GM12878 (cell line): ENCODE data around the gene SP100. TPM values are rescaled to one million over a fixed set of nuclear protein-coding genes. Genes with fewer than 3 reads are reported as not detected.

Experiments used
- ATAC-seq: fragments of 200-7000 bp; cut with Tn5 transposase; 3 replicates; pipeline ENCODE4 v1.9.1; 2020; ENCODE audit warnings: mild to moderate bottlenecking, moderate library complexity
- BruUV-seq: library from RNA; stranded (reverse); fragments of 400-500 nt; replicated peaks from 2 replicates; lab custom pipeline; 2021; lab: Mats Ljungman, UMichigan
- CTCF ChIA-PET: fragments of 300-600 bp; sonication (Branson Sonifier 250); formaldehyde crosslinking; extraction: SDS; loops from one replicate; lab custom pipeline; 2021; ENCODE audit warnings: inconsistent platforms; lab: Yijun Ruan, JAX
- POLR2A ChIA-PET: fragments of 350-600 bp; formaldehyde crosslinking; extraction: SDS; loops from one replicate; lab custom pipeline; 2021; ENCODE audit warnings: inconsistent platforms; lab: Charles Lee
- RAD21 ChIA-PET: fragments of 300-600 bp; sonication (Branson Sonifier 250); formaldehyde crosslinking; loops from one replicate; lab custom pipeline; 2023; ENCODE audit warnings: antibody characterized with exemption; ENCODE audit not compliant: unreplicated experiment; lab: Charles Lee
- SMC1A ChIA-PET: fragments of 300-600 bp; sonication (Branson Sonifier 250); formaldehyde crosslinking; loops from one replicate; lab custom pipeline; 2023; ENCODE audit not compliant: unreplicated experiment, uncharacterized antibody; lab: Charles Lee
- DNase-seq: peaks from one replicate; pipeline ENCODE4 v3.0.0-alpha.2; 2011; ENCODE audit warnings: low read depth, low spot score
- FAIRE-seq: peaks from 3 replicates; lab custom pipeline; 2011; peaks lifted over from hg19 to GRCh38; lab: Jason Lieb, UNC
- H2AFZ ChIP-seq: 2 replicates; pipeline ENCODE4 v1.6.0; 2011; ENCODE audit warnings: low read depth, low read length, control low read depth; ENCODE audit not compliant: control insufficient read depth
- H3K27ac ChIP-seq: 2 replicates; pipeline ENCODE4 v1.5.1; 2011; ENCODE audit warnings: control low read depth; ENCODE audit not compliant: control insufficient read depth, insufficient read depth
- H3K27me3 ChIP-seq, 2 experiments: replicated peaks in 1 of 2; 2 replicates each; pipeline versions ENCODE4 v1.6.0 to v1.6.1; 2011; ENCODE audit warnings: low read length in 1 of 2; ENCODE audit not compliant: control insufficient read depth in 2 of 2, insufficient read depth in 2 of 2
- H3K36me3 ChIP-seq, 2 experiments: 2 replicates each; pipeline ENCODE4 v1.5.1; 2011; ENCODE audit warnings: low read length in 1 of 2; ENCODE audit not compliant: control insufficient read depth in 2 of 2, insufficient read depth in 2 of 2
- H3K4me1 ChIP-seq: 2 replicates; pipeline ENCODE4 v1.6.1; 2011; ENCODE audit warnings: mild to moderate bottlenecking, low read length, moderate library complexity, mixed read lengths; ENCODE audit not compliant: control insufficient read depth, insufficient read depth
- H3K4me2 ChIP-seq: 2 replicates; pipeline ENCODE4 v1.6.0; 2011; ENCODE audit warnings: control low read depth; ENCODE audit not compliant: control insufficient read depth, insufficient read depth
- H3K4me3 ChIP-seq: fragments of 200-600 bp; sonication (generic); 2 replicates; pipeline ENCODE4 v1.5.1; 2016
- H3K79me2 ChIP-seq: 2 replicates; pipeline ENCODE4 v1.6.0; 2011; ENCODE audit warnings: low read length; ENCODE audit not compliant: control insufficient read depth, insufficient read depth
- H3K9ac ChIP-seq: 2 replicates; pipeline ENCODE4 v1.8.0; 2011; ENCODE audit warnings: low read length, control low read depth, mixed read lengths; ENCODE audit not compliant: control insufficient read depth, insufficient read depth
- H3K9me3 ChIP-seq: replicated peaks from 3 replicates; pipeline ENCODE4 v1.5.1; 2011; ENCODE audit warnings: mild to moderate bottlenecking, low read length; ENCODE audit not compliant: control insufficient read depth, insufficient read depth
- H4K20me1 ChIP-seq: 2 replicates; pipeline ENCODE4 v1.6.0; 2011; ENCODE audit not compliant: control insufficient read depth, insufficient read depth
- CHD1 ChIP-seq: IDR thresholded peaks from 2 replicates; pipeline ENCODE4 v1.6.1; 2012; ENCODE audit warnings: low read depth, low read length, improper control_type of control experiment
- CHD2 ChIP-seq: IDR thresholded peaks from 2 replicates; pipeline ENCODE4 v1.6.1; 2011; ENCODE audit warnings: low read depth, low read length, improper control_type of control experiment, borderline replicate concordance
- DPF2 ChIP-seq: fragments of 450-650 bp; IDR thresholded peaks from 2 replicates; pipeline ENCODE4 v1.6.1; 2017; ENCODE audit warnings: mild to moderate bottlenecking
- HDAC2 ChIP-seq: fragments of 200-600 bp; sonication (generic); IDR thresholded peaks from 2 replicates; pipeline ENCODE4 v1.6.1; 2017
- MYC ChIP-seq: IDR thresholded peaks from 2 replicates; pipeline ENCODE4 v1.6.1; 2011; ENCODE audit warnings: mild to moderate bottlenecking, low read length, moderate library complexity, inconsistent platforms; ENCODE audit not compliant: insufficient read depth, insufficient replicate concordance, insufficient read length, severe bottlenecking
- NFXL1 ChIP-seq: fragments of 450-650 bp; IDR thresholded peaks from 2 replicates; pipeline ENCODE4 v1.6.1; 2017; ENCODE audit warnings: antibody characterized with exemption, mild to moderate bottlenecking, borderline replicate concordance
- PAX5 ChIP-seq: IDR thresholded peaks from 2 replicates; pipeline ENCODE4 v1.6.1; 2011; ENCODE audit warnings: low read depth, low read length, borderline replicate concordance
- RAD21 ChIP-seq: IDR thresholded peaks from 2 replicates; pipeline ENCODE4 v1.6.1; 2011; ENCODE audit warnings: mild to moderate bottlenecking, low read depth, low read length, moderate library complexity; ENCODE audit not compliant: insufficient read depth
- SIX5 ChIP-seq: IDR thresholded peaks from 2 replicates; pipeline ENCODE4 v1.6.1; 2011; ENCODE audit warnings: mild to moderate bottlenecking, low read depth, low read length, moderate library complexity; ENCODE audit not compliant: severe bottlenecking
- STAT1 ChIP-seq: fragments of 450-650 bp; conservative IDR thresholded peaks from 2 replicates; pipeline ENCODE4 v1.6.1; 2014; ENCODE audit warnings: antibody characterized with exemption, mild to moderate bottlenecking
- SUZ12 ChIP-seq: fragments of 200-600 bp; sonication (generic); IDR thresholded peaks from one replicate; pipeline ENCODE4 v1.6.1; 2018; ENCODE audit warnings: antibody characterized with exemption, mild to moderate bottlenecking; ENCODE audit not compliant: unreplicated experiment
- ZBED1 ChIP-seq: IDR thresholded peaks from 2 replicates; pipeline ENCODE4 v1.6.1; 2016; ENCODE audit warnings: borderline replicate concordance
- ZZZ3 ChIP-seq: IDR thresholded peaks from 2 replicates; pipeline ENCODE4 v1.6.1; 2011; ENCODE audit warnings: low read depth; ENCODE audit not compliant: control insufficient read depth, insufficient read length
- WGBS: methylation state at CpG from one replicate; pipeline ENCODE4 v1.1.6; 2016; ENCODE audit warnings: low lambda C conversion rate; ENCODE audit not compliant: insufficient replicate concordance, insufficient coverage; ENCODE audit errors: missing lambda C conversion rate; 5-methylcytosine and 5-hydroxymethylcytosine counted together
- in situ Hi-C: fragments of 300-500 bp; cut with MboI; formaldehyde crosslinking; loops from 9 replicates; pipeline ENCODE4 v1.14.3; 2018; ENCODE audit warnings: mixed read lengths
- intact Hi-C: fragments of 100-400 bp; cut with micrococcal nuclease; formaldehyde crosslinking; loops from one replicate; pipeline ENCODE4 v1.14.2; 2022; ENCODE audit not compliant: unreplicated experiment
- polyA plus RNA-seq, 11 experiments: library from polyadenylated mRNA; depleted of rRNA in 4 of 11; unstranded in 6 of 11; stranded (reverse) in 5 of 11; fragments of >200 nt; fragmentation: Nextera tagmentation in 4 of 11; fragmentation: Illumina TruSeq in 1 of 11; extraction: Ambion mirVana in 4 of 11; extraction: Trizol in 1 of 11; gene quantifications; 1 replicate in 1 of 11; 2 replicates in 10 of 11; pipeline versions ENCODE4 v1.2.1 to v1.2.3, GENCODE V29; 2011 to 2016; ENCODE audit warnings: inconsistent platforms in 2 of 11, missing spikeins in 2 of 11, low read depth in 1 of 11
- total RNA-seq, 4 experiments: library from RNA; depleted of rRNA in 3 of 4; stranded (reverse); fragments of >200 nt in 3 of 4; fragmentation: Illumina TruSeq in 1 of 4; extraction: Trizol in 1 of 4; gene quantifications; 2 replicates each; pipeline versions ENCODE4 v1.2.1 to v1.2.3, GENCODE V29; 2013 to 2021
- TF ChIP-seq, protein P1 (sequence below): IDR thresholded peaks from 2 replicates; pipeline ENCODE4 v1.6.1; 2012; ENCODE audit warnings: low read depth, low read length, improper control_type of control experiment

Gene SP100
- total and polyA plus RNA-seq, 10 of the 15 experiments (the other 5 are each of a cell fraction or from before 2014, with no cell fraction given), result 109 to 239 (median 180) TPM

DNA sequence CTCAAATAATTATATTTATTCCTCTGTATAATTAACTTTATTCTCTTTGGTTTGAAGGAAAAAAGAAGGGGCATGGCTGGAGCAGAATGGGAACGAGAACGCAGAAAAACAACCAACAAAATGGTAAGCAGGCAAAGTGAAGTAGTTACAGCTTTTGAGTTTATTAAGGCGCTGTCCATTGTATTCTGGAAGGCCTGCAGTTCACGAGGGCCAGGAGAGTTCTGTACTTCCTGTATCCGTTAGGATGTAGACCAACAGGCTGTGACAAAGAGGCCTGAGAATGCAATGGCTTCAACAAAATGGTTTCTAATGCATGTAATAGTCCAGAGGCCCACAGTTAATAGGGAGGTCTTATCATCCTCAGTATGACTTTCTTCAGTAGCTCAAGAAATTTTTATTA, 32.5 kb upstream of the SP100 start (continued):
- TF ChIP-seq MYC, result no peak
- TF ChIP-seq, protein P1, sequence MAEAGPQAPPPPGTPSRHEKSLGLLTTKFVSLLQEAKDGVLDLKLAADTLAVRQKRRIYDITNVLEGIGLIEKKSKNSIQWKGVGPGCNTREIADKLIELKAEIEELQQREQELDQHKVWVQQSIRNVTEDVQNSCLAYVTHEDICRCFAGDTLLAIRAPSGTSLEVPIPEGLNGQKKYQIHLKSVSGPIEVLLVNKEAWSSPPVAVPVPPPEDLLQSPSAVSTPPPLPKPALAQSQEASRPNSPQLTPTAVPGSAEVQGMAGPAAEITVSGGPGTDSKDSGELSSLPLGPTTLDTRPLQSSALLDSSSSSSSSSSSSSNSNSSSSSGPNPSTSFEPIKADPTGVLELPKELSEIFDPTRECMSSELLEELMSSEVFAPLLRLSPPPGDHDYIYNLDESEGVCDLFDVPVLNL, result no peak

DNA sequence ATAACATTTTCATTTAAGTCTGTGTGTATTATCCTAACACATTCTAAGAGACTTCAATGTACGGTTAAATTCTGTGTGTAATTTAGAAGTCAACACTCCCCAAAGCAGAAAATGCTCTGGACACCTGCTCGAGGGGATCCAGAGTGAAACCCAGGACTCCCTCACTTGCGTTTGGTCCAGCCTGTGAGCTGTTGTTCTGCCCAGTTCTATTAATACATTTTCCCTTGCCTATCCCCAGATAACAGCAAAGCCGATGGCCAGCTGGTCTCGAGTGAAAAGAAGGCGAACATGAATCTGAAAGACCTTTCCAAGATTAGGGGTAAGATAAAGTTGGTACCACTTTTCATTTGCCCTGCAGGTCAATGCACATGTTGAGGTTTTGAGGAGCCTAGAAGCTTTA, 31.0 kb upstream of the SP100 start:
- TF ChIP-seq NFXL1 (no peak), SUZ12 (no peak), DPF2 (no peak), CHD1 (no peak), ZBED1 (no peak), CHD2 (no peak), ZZZ3 (no peak), SIX5 (no peak), PAX5 (no peak), RAD21 (no peak), HDAC2 (no peak), STAT1 (no peak)
- Histone ChIP-seq H3K4me3 (no peak overlapping the region), H3K36me3 (peaks cover under 1 to 4% of the 10 kb centered on the region in 2 experiments; a peak in 3 of 4 replicates), H4K20me1 (no peaks in the 10 kb centered on the region), H3K4me2 (no peak overlapping the region), H3K4me1 (no peaks in the 10 kb centered on the region), H2AFZ (no peak overlapping the region), H3K9ac (no peak overlapping the region), H3K27me3 (no peaks in the 10 kb centered on the region), H3K79me2 (no peaks in the 10 kb centered on the region), H3K27ac (no peak overlapping the region), H3K9me3 (no peaks in the 10 kb centered on the region)
- ChIA-PET RAD21 (no interaction called here), CTCF (no interaction called here), SMC1A (no interaction called here), POLR2A (no interaction called here)
- WGBS, result 97% methylated on average over 6 of the region's 6 CpGs
- DNase-seq (no peak), FAIRE-seq (no peak), ATAC-seq (no peak)
- intact Hi-C loops, result no loop called here
- BruUV-seq, result no TSS peak
- in situ Hi-C loops, result no loop called here
